NCI-H1092 treated with DMSO at 0.1 percent for 48 hours (cell line): ENCODE results near the gene FNBP1L.
"Not testable (repeated sequence)": the region's sequence is repeated elsewhere in the genome, so short reads cannot be mapped to it uniquely, and the experiment has no call there.

Experiments
- DNase-seq: peaks from one replicate; lab custom pipeline; 2025; lab: John Stamatoyannopoulos, UW

Gene FNBP1L

DNA sequence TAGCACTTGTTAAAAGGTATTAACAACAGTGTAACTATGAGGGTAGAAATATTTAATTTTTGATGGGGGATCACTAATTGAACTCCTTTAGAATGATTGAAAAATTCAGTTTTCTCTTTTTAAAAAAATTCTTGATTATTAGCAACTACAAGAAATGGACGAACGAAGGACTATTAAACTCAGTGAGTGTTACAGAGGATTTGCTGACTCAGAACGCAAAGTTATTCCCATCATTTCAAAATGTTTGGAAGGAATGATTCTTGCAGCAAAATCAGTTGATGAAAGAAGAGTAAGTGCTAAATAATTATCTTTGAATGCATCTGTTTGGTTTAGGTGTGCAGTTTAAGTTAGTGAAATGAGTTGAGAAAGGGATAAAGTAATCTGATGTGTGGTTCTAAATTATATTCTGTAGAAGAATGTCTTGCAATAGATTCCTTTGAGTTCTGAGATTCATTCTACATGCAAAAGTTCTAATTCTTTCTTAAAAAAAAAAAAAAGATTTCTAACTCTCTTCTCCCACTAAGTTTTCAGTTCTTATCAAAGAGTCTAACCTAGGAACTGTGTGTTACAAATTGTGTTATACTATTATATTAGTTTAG, 85.0 kb downstream of the FNBP1L start:
- DNase-seq = no peak

DNA sequence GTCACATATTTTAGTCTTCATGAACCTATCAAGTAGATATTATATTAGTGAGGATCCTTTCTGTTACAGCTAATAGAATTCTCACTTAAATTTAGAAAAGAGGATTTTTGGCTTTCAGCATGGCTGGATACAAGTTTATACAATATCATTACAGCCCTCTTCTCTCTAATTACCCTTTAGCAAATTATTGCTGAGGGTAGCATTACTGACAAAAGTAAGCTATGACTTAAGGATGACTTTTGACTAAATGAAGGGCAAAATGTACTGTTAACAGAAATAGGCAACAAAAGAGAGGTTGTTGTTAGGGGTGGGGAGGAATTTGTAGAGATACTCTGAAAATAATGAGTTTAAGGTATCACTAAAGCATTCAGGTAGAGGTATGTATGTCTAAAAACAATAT, 85.8 kb downstream of the FNBP1L start:
- no peak for DNase-seq

DNA sequence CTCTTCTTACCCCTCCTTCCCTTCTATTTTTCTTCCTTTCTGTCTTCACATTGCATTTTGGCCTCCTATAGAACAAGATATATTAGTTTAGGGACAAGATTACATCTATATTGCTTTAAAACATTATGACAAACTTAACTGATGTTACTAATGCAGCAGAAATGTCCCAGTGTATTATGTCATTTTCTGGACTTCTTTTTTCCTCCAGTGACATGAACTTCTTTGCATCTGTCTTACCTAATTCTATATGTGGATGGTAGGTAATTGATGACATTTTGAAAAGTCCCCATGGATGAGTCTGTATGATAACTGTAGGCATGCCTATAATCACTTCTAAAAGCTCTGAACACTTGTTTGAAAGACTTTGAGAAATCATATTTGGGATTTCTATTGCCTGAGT, 89.5 kb downstream of the FNBP1L start:
- no peak for DNase-seq

DNA sequence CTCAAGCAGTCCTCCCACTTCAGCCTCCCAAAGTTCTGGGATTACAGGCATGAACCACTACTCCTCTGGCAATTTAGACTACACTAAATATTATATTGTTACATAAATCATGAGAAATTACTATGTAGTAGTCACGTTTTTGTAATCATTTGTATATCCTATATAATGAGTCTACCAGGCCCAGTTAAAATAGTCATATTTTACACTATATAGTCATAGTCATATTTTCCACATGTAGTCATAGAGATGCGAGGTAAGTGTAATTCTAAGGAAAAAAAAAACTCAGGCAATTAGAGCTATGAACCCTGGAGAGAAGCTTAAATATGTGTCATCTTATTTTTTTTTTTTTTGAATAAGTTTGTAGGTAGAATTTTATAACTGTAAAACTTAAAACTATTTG, 90.0 kb downstream of the FNBP1L start:
- DNase-seq = no peak

DNA sequence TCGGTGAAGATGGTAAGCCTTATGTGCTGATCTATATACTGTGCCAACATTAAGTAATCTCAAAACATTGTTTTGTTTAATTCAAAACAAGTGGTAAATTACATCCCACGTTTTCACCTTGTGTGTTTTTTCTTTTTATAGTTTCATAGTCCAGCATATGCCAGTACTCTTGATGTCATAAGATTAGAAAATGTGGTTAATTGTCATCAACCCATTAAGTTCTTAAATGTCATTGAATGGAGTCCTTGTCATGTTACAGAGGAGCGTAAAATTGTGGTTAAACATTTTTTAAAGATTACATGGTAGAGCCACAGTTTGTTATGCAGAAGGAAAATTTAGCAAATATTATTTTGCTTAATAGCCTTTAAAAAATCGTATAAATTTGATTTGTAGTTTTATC, 93.1 kb downstream of the FNBP1L start:
- no peak for DNase-seq

DNA sequence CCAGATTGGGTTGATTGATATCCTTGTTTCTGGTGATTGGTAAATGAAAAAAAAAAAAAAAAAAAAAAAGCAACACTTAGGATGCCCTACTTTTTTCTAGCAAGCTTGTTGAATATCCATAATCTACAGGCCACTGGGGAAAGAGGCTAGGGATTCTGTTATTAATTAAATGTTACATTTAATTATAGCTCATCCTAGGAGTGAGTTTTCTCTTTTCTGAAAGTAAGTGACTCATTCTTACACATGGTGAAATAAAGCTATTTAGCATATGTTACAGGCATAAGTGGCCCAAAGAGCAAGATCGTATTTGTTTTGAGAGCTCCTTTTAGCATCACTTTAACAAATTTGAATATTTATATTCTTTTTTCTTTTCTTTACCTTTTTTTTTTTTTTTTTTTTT, 94.5 kb downstream of the FNBP1L start:
- no peak for DNase-seq

DNA sequence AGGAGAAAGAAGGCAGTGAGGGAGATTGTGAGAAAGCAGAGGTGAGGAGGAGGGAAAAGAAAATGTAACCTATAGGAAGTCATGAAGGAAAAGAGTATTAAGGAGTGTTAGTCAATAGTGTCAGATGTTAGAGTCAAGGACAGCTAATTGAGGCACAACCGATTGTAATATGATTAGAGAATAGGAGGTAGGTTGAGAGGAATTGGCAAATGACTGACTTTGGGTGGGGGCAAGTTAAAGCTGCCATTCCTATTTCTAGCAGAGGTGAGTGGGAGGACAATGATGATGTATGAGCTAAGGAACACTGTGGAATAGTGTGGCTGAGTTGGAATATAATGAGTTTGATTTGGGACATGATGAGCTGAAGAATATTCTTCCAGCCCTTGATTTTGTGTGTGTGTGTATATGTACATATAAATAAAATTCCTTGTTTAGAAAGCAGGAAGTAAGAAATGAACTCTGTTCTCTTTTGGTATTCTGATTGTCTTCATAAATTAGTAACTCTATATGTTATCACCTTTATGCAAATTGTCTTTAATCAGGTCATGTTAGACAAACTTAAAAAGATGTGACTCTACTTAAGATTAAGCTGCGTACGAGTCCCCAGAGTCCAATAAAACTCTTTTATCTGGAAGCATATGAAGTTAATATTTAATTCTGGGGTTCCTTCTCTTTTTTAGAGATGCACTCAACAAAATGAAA, 98.4 kb downstream of the FNBP1L start:
- DNase-seq = no peak

DNA sequence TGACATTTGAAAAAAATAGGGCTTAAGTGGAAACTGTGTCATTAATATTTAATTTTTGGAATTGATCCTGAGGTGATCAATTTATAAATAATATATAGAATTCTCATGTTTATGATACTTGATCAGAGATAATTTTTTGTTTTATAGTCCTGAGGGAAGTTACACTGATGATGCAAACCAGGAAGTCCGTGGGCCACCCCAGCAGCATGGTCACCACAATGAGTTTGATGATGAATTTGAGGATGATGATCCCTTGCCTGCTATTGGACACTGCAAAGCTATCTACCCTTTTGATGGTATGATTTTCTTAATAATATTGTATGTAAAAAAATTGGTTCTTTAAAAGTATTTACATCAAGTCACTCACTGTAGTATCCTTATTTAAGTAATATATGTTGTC, 101.2 kb downstream of the FNBP1L start:
- no peak for DNase-seq

DNA sequence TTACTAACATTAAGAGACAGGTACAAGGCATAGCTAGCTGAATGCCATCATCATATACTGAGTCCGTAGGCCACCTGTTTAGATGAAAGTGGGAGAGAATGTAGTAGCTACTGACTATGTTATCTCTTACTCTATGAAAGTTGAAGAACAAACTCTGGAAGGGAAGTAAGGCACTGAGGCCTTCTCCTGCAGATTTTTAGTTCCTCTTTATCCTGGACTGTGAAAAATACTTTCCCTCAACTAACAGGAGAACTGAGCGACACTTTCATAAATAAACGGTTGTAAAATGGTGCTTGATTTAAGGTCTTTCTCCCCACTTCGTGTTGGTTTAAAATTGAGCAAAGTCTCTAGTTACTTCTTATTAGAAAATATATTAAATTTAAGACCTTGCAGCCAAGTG, 101.9 kb downstream of the FNBP1L start:
- no peak for DNase-seq

DNA sequence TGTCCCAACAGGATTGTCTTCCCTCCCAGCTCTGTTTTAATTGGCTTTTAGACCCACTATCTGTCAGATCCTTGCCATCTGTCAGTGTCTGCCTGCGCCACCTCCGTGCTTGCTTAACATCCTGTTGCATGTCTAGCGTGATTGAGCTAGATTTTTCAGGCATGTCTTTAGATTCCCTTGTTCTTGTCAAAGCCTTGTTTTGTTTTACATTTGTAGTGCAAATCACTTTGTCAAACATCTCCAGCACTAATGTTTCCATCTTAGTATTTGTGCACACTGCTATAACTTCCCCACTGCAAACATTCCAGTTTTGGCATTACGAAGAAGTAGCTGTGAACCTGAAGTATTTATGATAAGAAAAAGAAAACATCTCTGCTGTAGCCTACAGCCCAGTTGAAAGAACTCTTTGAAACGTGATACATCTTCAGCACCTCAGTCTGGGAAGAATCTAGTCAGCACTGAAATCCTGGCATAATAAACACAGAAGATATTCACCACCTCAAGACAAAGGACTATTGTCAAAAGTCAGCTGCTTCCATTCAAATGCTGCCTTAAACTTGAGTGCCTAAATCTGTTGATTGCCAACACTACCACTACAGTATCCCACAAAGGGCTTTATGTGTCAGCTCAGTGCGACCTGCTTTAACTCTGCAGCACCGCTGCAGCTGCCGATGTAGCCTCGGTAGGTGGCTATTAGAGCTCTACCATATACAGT, 105.0 kb downstream of the FNBP1L start:
- no peak for DNase-seq

DNA sequence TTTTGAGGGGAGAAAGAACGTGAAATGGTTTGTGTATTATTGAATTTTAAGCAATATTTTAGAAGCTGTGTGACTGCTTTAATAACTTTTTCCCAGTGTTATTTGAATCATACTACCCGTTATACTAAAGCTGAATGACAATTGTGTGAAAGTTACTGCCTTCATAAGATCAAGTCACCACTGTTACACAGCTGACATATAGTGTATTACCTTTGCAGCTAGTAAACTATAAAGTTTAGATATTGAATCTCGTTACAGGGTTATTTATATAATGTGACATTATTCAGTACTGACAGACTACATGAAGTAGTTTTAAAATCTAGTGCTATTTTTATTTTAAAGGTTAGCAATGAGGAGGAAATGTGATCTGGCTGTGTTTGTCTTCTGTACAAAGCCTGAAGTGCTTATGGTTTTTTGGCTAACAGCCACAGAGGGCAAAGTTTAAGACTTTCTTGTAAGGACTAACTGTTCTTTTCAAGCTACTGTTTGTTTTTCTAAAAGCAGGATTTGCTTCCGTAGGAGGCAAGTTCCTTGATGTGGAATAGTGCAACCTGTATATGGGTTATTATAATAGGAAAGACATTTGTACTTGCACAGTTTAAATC, 106.1 kb downstream of the FNBP1L start:
- DNase-seq = not testable (repeated sequence)

DNA sequence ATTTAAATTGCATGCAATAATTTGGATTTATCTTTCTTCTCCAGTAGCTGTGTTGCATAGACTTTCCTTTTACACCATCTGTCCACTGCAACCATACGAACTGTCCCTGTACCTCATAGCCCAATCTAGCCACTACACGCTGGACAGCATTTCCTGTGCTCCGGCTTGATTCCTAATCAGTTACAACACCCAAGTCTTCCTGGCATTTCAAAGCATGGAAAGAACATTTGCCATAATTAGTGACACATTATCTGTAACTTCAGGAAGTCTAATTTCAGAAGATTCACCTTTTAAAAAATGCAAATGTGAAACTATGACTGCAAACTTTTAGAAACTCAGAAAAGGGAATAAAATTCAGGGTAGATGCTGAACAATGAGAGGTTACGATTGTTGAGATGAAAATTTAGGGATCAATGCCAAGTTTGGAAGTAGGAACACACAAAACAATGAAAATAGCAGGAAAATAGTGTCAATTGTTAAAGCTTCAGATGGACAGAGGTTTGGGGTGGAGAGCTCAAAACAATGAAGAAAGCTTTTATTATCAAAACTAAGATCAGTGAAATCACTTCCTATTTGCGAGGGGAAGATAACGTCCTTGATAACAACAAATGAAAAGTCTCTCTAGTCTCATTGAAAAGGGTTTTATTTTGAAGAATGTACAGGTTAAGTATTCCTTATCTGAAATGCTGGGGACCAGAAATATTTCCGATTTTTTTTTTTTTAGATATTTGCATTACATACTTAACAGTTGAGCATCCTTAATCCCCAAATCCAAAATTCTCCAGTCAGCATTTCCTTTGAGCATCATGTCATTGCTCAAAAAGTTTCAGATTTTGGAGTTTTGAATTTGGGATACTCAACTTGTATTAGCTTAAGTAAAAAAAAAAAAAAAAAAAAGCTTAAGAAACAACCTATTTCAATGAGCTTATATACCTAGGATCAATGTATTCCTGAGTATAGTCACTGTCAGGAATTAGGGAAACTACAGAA, 107.3 kb downstream of the FNBP1L start:
- no peak for DNase-seq

DNA sequence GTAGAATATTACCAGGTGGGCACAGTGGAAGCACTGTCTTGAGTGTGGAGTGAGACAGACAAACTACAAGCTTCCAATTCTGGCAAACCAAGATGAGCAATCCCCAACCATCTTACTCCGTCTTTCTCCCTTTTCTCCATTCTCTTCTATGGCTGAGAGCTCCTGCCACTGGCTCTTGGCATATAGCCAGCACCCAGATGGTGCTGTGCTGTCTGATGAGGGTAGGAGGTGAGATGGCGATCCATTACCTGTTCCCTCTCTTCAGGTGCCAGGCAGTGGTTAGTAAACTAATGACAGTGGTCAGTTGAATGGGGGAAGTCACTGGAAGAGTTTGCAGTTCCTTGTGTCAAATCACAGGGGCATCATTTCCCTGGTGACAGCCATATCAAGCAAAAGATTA, 108.4 kb downstream of the FNBP1L start:
- DNase-seq = peak; percentile 19

DNA sequence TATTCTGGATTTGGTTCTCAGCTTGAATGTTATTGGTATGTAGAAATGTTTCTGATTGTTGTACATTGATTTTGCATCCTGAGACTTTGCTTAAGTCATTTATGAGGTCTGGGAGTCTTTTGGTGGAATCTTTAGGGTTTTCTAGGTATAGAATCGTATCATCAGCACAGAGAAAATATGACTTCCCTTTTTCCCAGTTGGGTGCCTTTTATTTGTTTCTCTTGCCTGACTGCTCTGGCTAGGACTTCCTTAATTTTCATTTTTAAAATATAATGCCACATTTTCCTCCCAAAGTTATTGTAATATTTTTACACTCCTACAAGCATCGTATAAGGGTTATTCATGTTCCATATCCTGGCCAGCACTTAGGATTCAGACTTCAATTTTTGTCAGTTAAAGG, 111.1 kb downstream of the FNBP1L start:
- DNase-seq = no peak

DNA sequence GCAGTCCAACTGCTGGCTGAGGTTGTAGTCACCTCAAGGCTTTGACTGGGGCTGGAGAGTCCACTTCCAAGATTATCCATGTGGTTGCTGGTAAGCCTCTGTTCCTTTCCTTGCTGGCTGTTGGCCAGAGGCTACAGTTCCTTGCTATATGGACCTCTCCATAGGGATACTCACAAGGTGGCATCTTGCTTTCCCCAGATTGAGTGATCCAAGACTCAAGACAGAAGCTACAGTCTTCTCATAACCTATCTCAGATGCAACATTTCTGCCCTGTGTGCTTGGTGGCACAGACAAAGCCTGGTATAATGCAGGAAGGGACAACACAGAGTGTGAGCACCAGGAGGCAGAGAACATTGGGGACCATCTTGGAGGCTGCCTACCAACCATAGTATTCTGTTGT, 111.8 kb downstream of the FNBP1L start:
- DNase-seq = no peak

DNA sequence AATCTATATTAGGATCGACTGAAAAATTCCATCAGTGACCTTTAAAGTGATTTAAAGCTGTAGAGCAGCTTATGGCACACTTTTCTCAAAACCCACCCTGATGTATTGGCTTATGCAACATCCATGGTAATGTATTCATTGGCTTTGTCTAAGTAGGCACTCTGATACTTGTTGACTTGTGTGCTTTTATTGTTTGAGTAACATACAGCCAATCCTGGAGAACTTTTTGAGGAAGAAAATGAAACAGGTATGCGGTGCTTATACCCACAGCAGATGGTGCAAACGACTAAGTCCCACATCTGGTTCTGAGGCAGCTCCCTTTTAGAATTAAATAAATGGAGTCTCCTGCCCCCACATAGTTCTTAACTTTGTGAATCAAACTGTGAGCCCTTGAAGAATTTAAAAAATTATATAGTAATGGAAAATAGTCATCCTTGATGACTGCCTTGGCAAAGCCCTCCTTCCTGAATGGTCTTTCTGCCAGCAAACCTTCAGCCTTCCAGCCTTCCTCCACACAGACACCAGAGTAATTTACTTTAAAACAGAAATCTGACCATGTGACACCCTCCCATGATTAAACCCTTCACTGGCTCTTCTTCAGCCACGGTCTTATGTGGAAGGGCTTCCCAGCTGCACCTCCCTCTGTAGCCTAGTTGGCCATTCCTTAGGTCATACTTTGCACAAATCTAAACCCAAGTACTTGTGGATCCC, 117.7 kb downstream of the FNBP1L start:
- DNase-seq = no peak

DNA sequence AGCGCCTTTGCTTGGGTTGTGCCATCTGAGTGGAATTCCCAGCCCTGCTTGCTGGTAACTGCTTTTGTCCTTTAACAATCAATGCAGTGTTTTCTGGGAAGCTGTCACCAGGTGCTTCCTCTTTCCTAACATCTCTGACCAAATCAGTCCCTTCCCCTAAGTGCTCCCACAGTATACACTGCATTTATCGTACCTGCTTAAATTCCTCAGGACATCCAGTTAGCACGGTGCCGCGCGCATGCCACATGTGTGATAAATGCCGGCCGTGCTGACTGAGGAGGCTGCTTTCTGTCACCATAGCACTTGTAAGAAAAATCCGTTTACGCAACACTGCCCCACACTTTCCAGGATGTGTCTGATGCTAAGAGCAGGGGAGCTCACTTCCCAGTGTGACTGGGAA, 118.3 kb downstream of the FNBP1L start:
- DNase-seq = no peak

DNA sequence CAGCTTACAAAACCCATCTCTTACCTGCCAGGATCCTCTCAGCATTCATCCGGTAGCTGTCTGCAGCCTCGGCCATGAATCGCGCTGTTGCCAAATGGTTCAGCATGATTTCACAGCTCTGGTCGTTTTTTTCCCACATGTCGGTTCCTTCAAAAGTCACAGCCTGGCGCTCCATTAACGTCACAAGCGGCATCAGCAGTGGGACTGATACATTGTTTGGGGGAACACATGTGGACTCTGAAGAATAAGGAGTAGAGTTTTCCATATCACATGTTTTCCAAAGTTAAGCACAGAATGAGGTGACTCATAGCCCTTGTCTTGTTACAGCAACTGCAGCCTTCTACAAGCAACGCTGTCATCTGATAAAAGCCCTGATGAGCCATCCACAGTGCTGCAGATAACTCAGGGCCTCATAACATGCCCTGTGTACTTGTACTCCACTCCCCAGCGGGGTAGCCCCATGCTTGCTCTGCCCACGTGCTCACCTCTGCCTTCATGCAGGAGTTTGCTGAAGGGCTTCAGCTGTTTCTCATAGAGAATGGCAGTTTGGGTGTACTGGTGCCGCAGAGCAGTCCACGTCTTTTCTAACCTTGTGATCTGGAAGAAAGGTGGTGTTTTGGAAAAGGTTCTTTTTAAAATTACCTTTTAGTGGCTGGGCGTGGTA, 119.5 kb downstream of the FNBP1L start:
- no peak for DNase-seq

DNA sequence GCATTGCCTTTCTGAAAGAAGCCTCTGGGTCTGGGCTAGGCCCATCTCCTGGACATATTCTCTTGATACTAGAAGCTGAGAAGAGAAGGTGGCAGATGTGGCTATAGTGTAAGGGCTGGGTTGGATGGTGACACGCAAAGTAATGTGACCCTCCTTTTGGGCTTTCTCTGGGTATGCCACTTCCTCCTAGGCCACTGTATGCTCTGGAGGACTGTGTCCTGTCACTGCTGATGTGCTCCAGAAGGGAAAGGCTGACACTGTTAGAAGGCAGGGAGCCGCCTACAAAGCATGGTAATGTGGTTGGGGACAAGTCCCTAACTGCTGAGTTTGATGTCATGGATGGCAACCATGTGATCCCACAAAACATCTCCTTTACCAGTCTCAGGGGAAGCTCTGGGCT, 121.6 kb downstream of the FNBP1L start:
- no peak for DNase-seq

DNA sequence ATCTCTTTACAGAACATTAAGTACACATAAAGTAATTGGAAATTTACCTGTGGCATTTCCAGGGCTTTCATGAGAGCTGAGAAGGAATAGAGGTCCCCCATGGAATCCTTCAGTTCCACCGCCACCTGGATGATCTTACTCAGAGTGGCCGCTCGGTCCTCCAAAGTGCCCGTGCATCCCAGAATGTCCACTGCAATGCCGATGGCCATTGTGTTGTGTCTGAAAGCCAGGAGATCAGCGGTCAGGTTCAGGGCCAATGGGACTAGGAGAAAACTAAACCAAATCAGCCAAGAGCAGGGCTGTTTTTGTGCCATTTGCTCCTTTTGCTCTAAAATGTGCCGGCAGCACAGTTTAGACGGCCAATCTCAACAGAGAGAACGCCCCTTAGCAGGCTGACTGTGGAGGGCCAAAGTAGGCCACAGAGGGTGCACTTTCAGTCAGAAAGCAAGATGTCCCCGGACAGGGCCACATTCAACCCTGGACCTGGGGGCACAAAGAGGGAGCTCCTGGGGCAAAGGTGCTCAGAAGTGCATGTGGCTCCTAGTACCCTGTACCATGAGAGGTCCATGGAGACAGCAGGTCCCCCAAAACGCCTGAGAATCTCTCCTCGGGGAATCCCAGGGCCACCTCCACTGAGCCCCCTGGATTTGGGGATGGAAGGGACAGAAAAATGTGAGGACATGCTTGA, 123.8 kb downstream of the FNBP1L start:
- no peak for DNase-seq
